ENCODE measurements around the gene FLVCR2.

DNA sequence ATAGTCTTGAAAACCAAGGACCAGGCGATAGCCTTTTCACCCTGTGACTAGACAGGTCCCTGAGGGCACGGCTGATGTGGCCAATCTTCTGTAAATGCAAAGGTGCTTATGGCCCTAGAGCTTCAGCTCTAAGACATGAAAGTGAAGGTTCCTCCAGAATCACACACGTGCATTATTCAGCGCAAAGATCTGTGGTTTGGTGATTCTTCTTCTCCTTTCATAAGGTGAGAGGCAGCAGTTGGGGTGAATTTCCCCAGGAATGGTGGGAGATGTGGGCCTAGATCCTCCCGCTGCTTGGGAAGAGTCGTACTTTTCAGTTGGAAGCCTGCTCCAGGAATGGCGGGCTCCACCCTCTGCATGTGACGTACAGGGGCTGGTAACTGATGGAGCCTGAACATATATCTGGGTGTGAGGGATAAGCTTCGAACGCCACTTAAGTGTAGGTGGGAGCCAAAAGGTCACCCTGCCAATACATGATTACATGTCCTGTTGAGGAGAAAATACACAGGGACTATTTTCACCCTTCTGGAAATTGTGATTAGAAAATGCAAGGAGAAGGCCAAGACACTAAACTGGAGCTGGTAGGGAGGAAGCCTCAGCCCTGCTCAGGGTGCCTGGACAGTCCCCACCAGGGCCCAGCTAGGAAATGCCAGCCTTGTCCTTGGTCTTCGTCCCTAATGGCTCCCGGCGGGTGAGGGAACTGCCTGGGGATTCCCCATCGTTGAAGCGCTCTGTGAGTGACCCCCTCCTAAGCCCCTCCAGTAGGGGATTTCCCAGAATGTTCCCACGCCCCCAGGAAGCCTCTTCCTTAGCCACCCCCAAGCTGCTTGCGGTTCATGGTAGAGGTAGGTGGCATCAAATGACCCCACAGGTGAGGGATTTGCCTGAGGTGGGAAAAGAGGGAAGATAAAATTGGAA, 38.6 kb upstream of the FLVCR2 start:
- TF ChIP-seq POLR2A (IDR thresholded peaks at IDR 0.05): no peak
- TF ChIP-seq, protein P1, sequence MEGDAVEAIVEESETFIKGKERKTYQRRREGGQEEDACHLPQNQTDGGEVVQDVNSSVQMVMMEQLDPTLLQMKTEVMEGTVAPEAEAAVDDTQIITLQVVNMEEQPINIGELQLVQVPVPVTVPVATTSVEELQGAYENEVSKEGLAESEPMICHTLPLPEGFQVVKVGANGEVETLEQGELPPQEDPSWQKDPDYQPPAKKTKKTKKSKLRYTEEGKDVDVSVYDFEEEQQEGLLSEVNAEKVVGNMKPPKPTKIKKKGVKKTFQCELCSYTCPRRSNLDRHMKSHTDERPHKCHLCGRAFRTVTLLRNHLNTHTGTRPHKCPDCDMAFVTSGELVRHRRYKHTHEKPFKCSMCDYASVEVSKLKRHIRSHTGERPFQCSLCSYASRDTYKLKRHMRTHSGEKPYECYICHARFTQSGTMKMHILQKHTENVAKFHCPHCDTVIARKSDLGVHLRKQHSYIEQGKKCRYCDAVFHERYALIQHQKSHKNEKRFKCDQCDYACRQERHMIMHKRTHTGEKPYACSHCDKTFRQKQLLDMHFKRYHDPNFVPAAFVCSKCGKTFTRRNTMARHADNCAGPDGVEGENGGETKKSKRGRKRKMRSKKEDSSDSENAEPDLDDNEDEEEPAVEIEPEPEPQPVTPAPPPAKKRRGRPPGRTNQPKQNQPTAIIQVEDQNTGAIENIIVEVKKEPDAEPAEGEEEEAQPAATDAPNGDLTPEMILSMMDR (IDR thresholded peaks at IDR 0.05): no peak
- TF ChIP-seq EP300 (IDR thresholded peaks at IDR 0.05): no peak
